ENCODE results near the gene HSF2BP. TPM values are rescaled to one million over a fixed set of nuclear protein-coding genes. Genes with fewer than 3 reads are reported as not detected.
A peak's percentile ranks its signal among the peaks of the same experiment; 100 is the strongest.

Gene HSF2BP
- total and polyA plus RNA-seq, 7 donors, result 0.16 to 0.83 (median 0.46) TPM

DNA sequence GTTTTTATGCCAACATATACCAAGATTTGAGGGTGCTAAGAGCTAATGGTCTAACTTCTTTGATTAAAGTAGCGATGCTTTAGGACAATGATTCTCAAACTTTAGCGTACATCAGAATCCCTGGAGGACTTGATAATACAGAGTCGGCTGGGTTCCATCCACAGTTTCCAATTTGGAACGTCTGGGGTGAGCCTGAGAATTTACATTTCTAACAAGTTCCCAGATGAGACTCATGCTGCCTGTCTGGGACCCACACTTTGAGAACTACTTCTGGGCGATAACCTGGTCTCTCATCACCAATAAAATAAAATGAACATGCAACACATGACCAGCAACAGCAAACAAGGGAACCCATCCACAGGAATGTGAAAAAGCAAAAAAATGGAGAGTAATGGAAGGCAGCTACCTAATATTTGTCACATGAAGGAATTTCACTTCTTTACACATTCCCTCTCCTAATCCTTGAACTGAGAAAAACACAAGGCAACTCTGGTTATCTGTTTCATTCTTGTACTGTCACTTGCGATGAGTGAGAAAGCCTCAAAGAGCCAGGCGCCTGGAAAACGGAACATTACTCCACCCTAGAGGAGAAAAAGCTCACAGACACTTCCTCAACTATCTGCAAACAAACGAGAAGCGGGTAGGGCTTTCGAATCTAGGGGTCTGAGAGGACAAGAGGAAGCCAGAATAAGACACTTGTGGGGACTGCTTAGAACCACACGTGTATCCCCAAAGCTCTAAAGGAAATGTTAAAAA is 14.0 kb downstream of the HSF2BP start:
- DNase-seq, result peak; percentile 73
- WGBS, 2 donors, result 33 to 37% methylated on average over 12 of the region's 12 CpGs
- Histone ChIP-seq H3K4me3 (no peak overlapping the region), H3K36me3 (no peaks in the 10 kb centered on the region), H3K4me1 (peaks cover 0 to 12% (median 8%) of the 10 kb centered on the region in 4 donors), H3K9me3 (no peaks in the 10 kb centered on the region), H3K27me3 (no peaks in the 10 kb centered on the region), H3K27ac (peak overlapping the region; percentile 41 to 62 (median 48))
- intact Hi-C loops (cut with DNase I), result no loop called here
- TF ChIP-seq, protein P1, sequence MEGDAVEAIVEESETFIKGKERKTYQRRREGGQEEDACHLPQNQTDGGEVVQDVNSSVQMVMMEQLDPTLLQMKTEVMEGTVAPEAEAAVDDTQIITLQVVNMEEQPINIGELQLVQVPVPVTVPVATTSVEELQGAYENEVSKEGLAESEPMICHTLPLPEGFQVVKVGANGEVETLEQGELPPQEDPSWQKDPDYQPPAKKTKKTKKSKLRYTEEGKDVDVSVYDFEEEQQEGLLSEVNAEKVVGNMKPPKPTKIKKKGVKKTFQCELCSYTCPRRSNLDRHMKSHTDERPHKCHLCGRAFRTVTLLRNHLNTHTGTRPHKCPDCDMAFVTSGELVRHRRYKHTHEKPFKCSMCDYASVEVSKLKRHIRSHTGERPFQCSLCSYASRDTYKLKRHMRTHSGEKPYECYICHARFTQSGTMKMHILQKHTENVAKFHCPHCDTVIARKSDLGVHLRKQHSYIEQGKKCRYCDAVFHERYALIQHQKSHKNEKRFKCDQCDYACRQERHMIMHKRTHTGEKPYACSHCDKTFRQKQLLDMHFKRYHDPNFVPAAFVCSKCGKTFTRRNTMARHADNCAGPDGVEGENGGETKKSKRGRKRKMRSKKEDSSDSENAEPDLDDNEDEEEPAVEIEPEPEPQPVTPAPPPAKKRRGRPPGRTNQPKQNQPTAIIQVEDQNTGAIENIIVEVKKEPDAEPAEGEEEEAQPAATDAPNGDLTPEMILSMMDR (IDR thresholded peaks at IDR 0.05), result peak in 2 of 4 experiments; percentile 24 to 29
- TF ChIP-seq EP300 (IDR thresholded peaks at IDR 0.05), result no peak

DNA sequence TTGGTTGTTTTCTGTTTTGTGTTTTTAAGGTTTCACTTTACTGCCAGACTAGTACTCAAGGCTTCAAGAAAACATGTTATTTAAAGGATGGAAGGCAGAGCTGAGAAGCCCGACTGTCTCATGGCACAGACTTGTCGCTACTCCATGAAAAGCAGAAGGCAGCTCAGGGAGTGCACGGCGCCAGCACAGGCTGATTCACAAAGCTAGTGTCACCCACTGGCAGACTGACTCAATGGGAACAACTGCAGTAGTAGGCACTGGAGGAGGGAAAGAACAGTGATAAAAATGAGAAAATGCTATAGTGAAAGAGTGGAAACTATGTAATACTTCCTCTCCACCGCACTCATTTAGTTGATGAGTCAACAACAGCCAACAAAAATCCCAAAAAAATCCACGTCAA is 14.7 kb downstream of the HSF2BP start:
- TF ChIP-seq, protein P1 (IDR thresholded peaks at IDR 0.05), result no peak
- no peak for TF ChIP-seq POLR2A (IDR thresholded peaks at IDR 0.05)
- TF ChIP-seq POLR2AphosphoS5 (IDR thresholded peaks at IDR 0.05), result no peak
- no peak for TF ChIP-seq EP300 (IDR thresholded peaks at IDR 0.05)
- Histone ChIP-seq H3K4me3 (no peak overlapping the region), H3K9me3 (no peaks in the 10 kb centered on the region), H3K27ac (no peak overlapping the region), H3K27me3 (no peaks in the 10 kb centered on the region), H3K36me3 (no peaks in the 10 kb centered on the region), H3K4me1 (peaks cover 0 to 12% (median 8%) of the 10 kb centered on the region in 4 donors)
- intact Hi-C loops (cut with DNase I), result no loop called here
- 87% methylated on average over 6 of the region's 6 CpGs for WGBS, 2 donors
- no peak for DNase-seq

DNA sequence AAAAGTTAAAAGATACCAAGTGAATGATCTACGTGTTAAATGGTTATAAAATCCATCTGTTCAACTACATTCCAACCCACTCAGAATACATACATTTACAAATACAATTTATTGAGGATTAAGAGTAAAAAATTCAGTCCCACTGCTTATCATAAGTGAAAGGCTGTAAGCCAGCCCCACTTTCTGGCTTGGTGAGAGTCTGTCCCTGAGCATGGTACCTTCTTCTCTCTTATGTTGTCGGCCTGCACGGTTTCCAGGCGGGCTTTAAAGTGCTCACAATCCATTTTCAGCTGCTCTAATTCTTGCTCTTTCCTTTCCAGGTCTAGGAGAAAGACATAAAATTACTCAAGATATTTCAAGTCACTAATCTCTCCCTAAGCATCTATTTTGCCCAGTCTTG is 15.2 kb downstream of the HSF2BP start:
- Histone ChIP-seq H3K4me3 (no peak overlapping the region), H3K27ac (no peak overlapping the region), H3K36me3 (no peaks in the 10 kb centered on the region), H3K4me1 (peaks cover 0 to 12% (median 8%) of the 10 kb centered on the region in 4 donors), H3K9me3 (no peaks in the 10 kb centered on the region), H3K27me3 (no peaks in the 10 kb centered on the region)
- no peak for DNase-seq
- intact Hi-C loops (cut with DNase I), result no loop called here
- WGBS, 2 donors, result 84 to 88% methylated on average over 4 of the region's 4 CpGs
- TF ChIP-seq, protein P1 (IDR thresholded peaks at IDR 0.05), result no peak
- TF ChIP-seq EP300 (IDR thresholded peaks at IDR 0.05), result no peak
- no peak for TF ChIP-seq POLR2AphosphoS5 (IDR thresholded peaks at IDR 0.05)
- TF ChIP-seq POLR2A (IDR thresholded peaks at IDR 0.05), result no peak

DNA sequence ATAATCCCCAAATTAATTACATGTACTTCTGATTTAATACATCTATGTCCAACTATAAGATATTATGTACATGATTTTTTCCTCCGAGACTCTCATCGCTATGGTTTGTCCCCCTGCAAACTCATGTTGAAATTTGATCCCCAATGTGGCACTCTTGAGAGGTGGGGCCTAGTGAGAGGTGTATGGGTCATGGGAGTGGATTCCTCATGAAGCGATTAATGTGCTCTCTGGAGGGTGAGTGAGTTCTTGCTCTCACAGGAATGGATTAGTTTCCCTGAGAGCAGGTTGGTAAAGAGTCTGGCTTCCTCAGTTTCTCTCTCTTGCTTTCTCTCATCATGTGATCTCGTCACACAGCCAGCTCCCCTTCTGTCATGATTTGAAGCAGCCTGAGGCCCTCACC is 16.1 kb downstream of the HSF2BP start:
- Histone ChIP-seq H3K9me3 (no peaks in the 10 kb centered on the region), H3K4me3 (no peak overlapping the region), H3K36me3 (no peaks in the 10 kb centered on the region), H3K27me3 (no peaks in the 10 kb centered on the region), H3K27ac (no peak overlapping the region), H3K4me1 (peaks cover 0 to 12% (median 8%) of the 10 kb centered on the region in 4 donors)
- WGBS, 2 donors, result 93 to 96% methylated on average over 4 of the region's 4 CpGs
- intact Hi-C loops (cut with DNase I), result no loop called here
- no peak for DNase-seq
- TF ChIP-seq EP300 (IDR thresholded peaks at IDR 0.05) (no peak), POLR2A (IDR thresholded peaks at IDR 0.05) (no peak), POLR2AphosphoS5 (IDR thresholded peaks at IDR 0.05) (no peak)
- TF ChIP-seq, protein P1 (IDR thresholded peaks at IDR 0.05), result no peak
